ENCODE data around the gene KLF2.
A peak's percentile ranks its signal among the peaks of the same experiment; 100 is the strongest.

KLF2 gene

GRCh38 chr19:16369664-16370576, 45.3 kb downstream of the KLF2 start:
- Histone ChIP-seq H3K9me3 (ENCODE audit: insufficient read depth, low read length, severe bottlenecking) (no peaks in the 10 kb centered on the region), H4K20me1 (ENCODE audit: insufficient read depth, low read length) (peaks cover 64% of the 10 kb centered on the region), H3K27ac (ENCODE audit: low read length) (peak overlapping the region; percentile 75), H3K9ac (ENCODE audit: low read depth, low read length) (peak overlapping the region; percentile 22; the same call in 1 of the 2 replicates), H3K79me2 (ENCODE audit: insufficient read depth, low read length) (no peaks in the 10 kb centered on the region), H3K36me3 (ENCODE audit: insufficient read depth, low read length) (peaks cover 20% of the 10 kb centered on the region), H3K4me1 (ENCODE audit: insufficient read depth, low read length) (peaks cover 96% of the 10 kb centered on the region), H3K4me2 (ENCODE audit: insufficient read depth, low read length) (peak overlapping the region; percentile 64), H2AFZ (ENCODE audit: low read depth, low read length) (no peak overlapping the region), H3K27me3 (ENCODE audit: insufficient read depth, low read length, poor library complexity) (no peaks in the 10 kb centered on the region), H3K4me3 (ENCODE audit: low read depth in 1 of 2, low read length in 2 of 2) (0 out of 4 replicates have a peak overlapping the region, but pooled peaks of 1 of the 2 experiments have one; percentile 4)
- no peak for TF ChIP-seq CTCF (IDR thresholded peaks at IDR 0.05; ENCODE audit: borderline replicate concordance, extremely low read depth, low read length, poor library complexity, severe bottlenecking)
- TF ChIP-seq EZH2 (IDR thresholded peaks at IDR 0.05; ENCODE audit: borderline replicate concordance, low read depth, low read length, severe bottlenecking) = no peak
- DNase-seq (peak; percentile 38), ATAC-seq (ENCODE audit: insufficient read depth, low read depth) (no peak)

- Histone ChIP-seq H3K9me3 (ENCODE audit: insufficient read depth, low read length, severe bottlenecking) (no peaks in the 10 kb centered on the region), H4K20me1 (ENCODE audit: insufficient read depth, low read length) (peaks cover 61% of the 10 kb centered on the region), H3K79me2 (ENCODE audit: insufficient read depth, low read length) (no peaks in the 10 kb centered on the region), H2AFZ (ENCODE audit: low read depth, low read length) (no peak overlapping the region), H3K4me2 (ENCODE audit: insufficient read depth, low read length) (peak overlapping the region; percentile 64), H3K36me3 (ENCODE audit: insufficient read depth, low read length) (peaks cover 29% of the 10 kb centered on the region), H3K27ac (ENCODE audit: low read length) (peak overlapping the region; percentile 75), H3K27me3 (ENCODE audit: insufficient read depth, low read length, poor library complexity) (no peaks in the 10 kb centered on the region), H3K4me1 (ENCODE audit: insufficient read depth, low read length) (peaks cover 99% of the 10 kb centered on the region), H3K4me3 (ENCODE audit: low read depth in 1 of 2, low read length in 2 of 2) (peak overlapping the region in 1 of 2 experiments; percentile 26; a peak in 2 of 4 replicates), H3K9ac (ENCODE audit: low read depth, low read length) (peak overlapping the region; percentile 22; the same call in 1 of the 2 replicates)
- TF ChIP-seq CTCF (IDR thresholded peaks at IDR 0.05; ENCODE audit: borderline replicate concordance, extremely low read depth, low read length, poor library complexity, severe bottlenecking) (no peak), EZH2 (IDR thresholded peaks at IDR 0.05; ENCODE audit: borderline replicate concordance, low read depth, low read length, severe bottlenecking) (no peak)
- DNase-seq (peak; percentile 54), ATAC-seq (ENCODE audit: insufficient read depth, low read depth) (peak; percentile 17; the same call in 1 of the 3 replicates)
Observed at GRCh38 chr19:16370641-16371391, 46.2 kb downstream of the KLF2 start.

GRCh38 chr19:16371540-16371986, 46.9 kb downstream of the KLF2 start:
- Histone ChIP-seq H3K36me3 (ENCODE audit: insufficient read depth, low read length) (peaks cover 36% of the 10 kb centered on the region), H3K4me1 (ENCODE audit: insufficient read depth, low read length) (peaks cover 92% of the 10 kb centered on the region), H3K27me3 (ENCODE audit: insufficient read depth, low read length, poor library complexity) (no peaks in the 10 kb centered on the region), H3K9ac (ENCODE audit: low read depth, low read length) (peak overlapping the region; percentile 33), H3K4me2 (ENCODE audit: insufficient read depth, low read length) (peak overlapping the region; percentile 64), H4K20me1 (ENCODE audit: insufficient read depth, low read length) (peaks cover 59% of the 10 kb centered on the region), H3K4me3 (ENCODE audit: low read depth in 1 of 2, low read length in 2 of 2) (peak overlapping the region in 1 of 2 experiments; percentile 26; a peak in 2 of 4 replicates), H3K27ac (ENCODE audit: low read length) (peak overlapping the region; percentile 75), H2AFZ (ENCODE audit: low read depth, low read length) (no peak overlapping the region), H3K79me2 (ENCODE audit: insufficient read depth, low read length) (no peaks in the 10 kb centered on the region), H3K9me3 (ENCODE audit: insufficient read depth, low read length, severe bottlenecking) (no peaks in the 10 kb centered on the region)
- TF ChIP-seq CTCF (IDR thresholded peaks at IDR 0.05; ENCODE audit: borderline replicate concordance, extremely low read depth, low read length, poor library complexity, severe bottlenecking) = no peak
- no peak for TF ChIP-seq EZH2 (IDR thresholded peaks at IDR 0.05; ENCODE audit: borderline replicate concordance, low read depth, low read length, severe bottlenecking)
- DNase-seq (peak; percentile 89), ATAC-seq (ENCODE audit: insufficient read depth, low read depth) (peak; percentile 92)
